WTC11 (cell line): Measurements from ENCODE around the gene PRM3. TPM values are rescaled to one million over a fixed set of nuclear protein-coding genes. Genes with fewer than 3 reads are reported as not detected.

Source experiments
- ATAC-seq: fragments of 200-7000 bp; cut with Tn5 transposase; 2 replicates; pipeline ENCODE4 v1.10.0; 2021; ENCODE audit warnings: mild to moderate bottlenecking, moderate library complexity
- CTCF ChIA-PET: fragments of 300-600 bp; sonication (Branson Sonifier 250); formaldehyde crosslinking; loops from one replicate; lab custom pipeline; 2021; ENCODE audit warnings: antibody characterized with exemption; lab: Charles Lee
- POLR2A ChIA-PET: fragments of 350-600 bp; sonication (Branson Sonifier 250); formaldehyde crosslinking; loops from one replicate; lab custom pipeline; 2021; ENCODE audit warnings: antibody characterized with exemption; lab: Charles Lee
- DNase-seq: peaks from one replicate; pipeline ENCODE4 v3.0.0; 2021; ENCODE audit warnings: low spot score
- H3K27ac Mint-ChIP-seq: 2 replicates; pipeline ENCODE4 v1.8.0; 2021; ENCODE audit warnings: mixed read lengths
- H3K27me3 Mint-ChIP-seq: 2 replicates; pipeline ENCODE4 v1.8.0; 2021; ENCODE audit warnings: low read depth, mild to moderate bottlenecking, moderate library complexity, mixed read lengths
- H3K36me3 Mint-ChIP-seq: 2 replicates; pipeline ENCODE4 v1.8.0; 2021; ENCODE audit warnings: mixed read lengths
- H3K4me1 Mint-ChIP-seq: 2 replicates; pipeline ENCODE4 v1.8.0; 2022; ENCODE audit warnings: mixed read lengths
- H3K4me3 Mint-ChIP-seq: 2 replicates; pipeline ENCODE4 v1.8.0; 2021; ENCODE audit warnings: mild to moderate bottlenecking, moderate library complexity, mixed read lengths
- H3K9me3 Mint-ChIP-seq: 2 replicates; pipeline ENCODE4 v1.8.0; 2021; ENCODE audit warnings: mixed read lengths
- ATF3 ChIP-seq: sonication (generic); formaldehyde crosslinking; conservative IDR thresholded peaks from 2 replicates; pipeline ENCODE4 v1.8.1; 2022; ENCODE audit warnings: mild to moderate bottlenecking, missing genetic modification reagents
- CBFB ChIP-seq: sonication (generic); formaldehyde crosslinking; IDR thresholded peaks from 2 replicates; pipeline ENCODE4 v1.8.1; 2022; ENCODE audit warnings: mild to moderate bottlenecking, low read depth, missing genetic modification reagents
- CREM ChIP-seq: sonication (generic); formaldehyde crosslinking; IDR thresholded peaks from 2 replicates; pipeline ENCODE4 v1.8.1; 2022; ENCODE audit warnings: mild to moderate bottlenecking, missing genetic modification reagents, moderate library complexity
- ELF4 ChIP-seq: sonication (generic); formaldehyde crosslinking; IDR thresholded peaks from 2 replicates; pipeline ENCODE4 v1.8.1; 2022; ENCODE audit warnings: low read depth, mild to moderate bottlenecking, moderate library complexity, missing genetic modification reagents
- ERG ChIP-seq: fragments of 250-450 bp; sonication (Bioruptor Pico); IDR thresholded peaks from 2 replicates; pipeline ENCODE4 v1.8.0; 2021; ENCODE audit warnings: mild to moderate bottlenecking
- FOXP1 ChIP-seq: sonication (generic); formaldehyde crosslinking; IDR thresholded peaks from 2 replicates; pipeline ENCODE4 v1.8.0; 2022; ENCODE audit warnings: missing genetic modification reagents, mild to moderate bottlenecking, moderate library complexity, borderline replicate concordance
- JAZF1 ChIP-seq: fragments of 250-450 bp; sonication (Bioruptor Pico); IDR thresholded peaks from 2 replicates; pipeline ENCODE4 v1.9.0; 2021; ENCODE audit warnings: moderate library complexity, mild to moderate bottlenecking, inconsistent platforms
- MLX ChIP-seq: sonication (generic); formaldehyde crosslinking; IDR thresholded peaks from 2 replicates; pipeline ENCODE4 v1.8.1; 2023; ENCODE audit warnings: mild to moderate bottlenecking, missing genetic modification reagents, moderate library complexity
- MXD4 ChIP-seq: fragments of 250-450 bp; sonication (Bioruptor Pico); IDR thresholded peaks from 2 replicates; pipeline ENCODE4 v1.8.0; 2021; ENCODE audit warnings: mild to moderate bottlenecking, moderate library complexity, borderline replicate concordance
- NFYB ChIP-seq: sonication (generic); formaldehyde crosslinking; conservative IDR thresholded peaks from 2 replicates; pipeline ENCODE4 v1.8.0; 2022; ENCODE audit warnings: low read depth, missing genetic modification reagents
- NR1H2 ChIP-seq: sonication (generic); formaldehyde crosslinking; IDR thresholded peaks from 2 replicates; pipeline ENCODE4 v1.9.0; 2021; ENCODE audit warnings: mild to moderate bottlenecking, moderate library complexity, missing genetic modification reagents
- NR3C1 ChIP-seq: sonication (generic); formaldehyde crosslinking; conservative IDR thresholded peaks from 2 replicates; pipeline ENCODE4 v1.8.1; 2023; ENCODE audit warnings: low read depth, mild to moderate bottlenecking, missing genetic modification reagents
- RELA ChIP-seq: sonication (generic); formaldehyde crosslinking; IDR thresholded peaks from 2 replicates; pipeline ENCODE4 v1.8.1; 2022; ENCODE audit warnings: missing genetic modification reagents, mild to moderate bottlenecking, borderline replicate concordance
- SMAD3 ChIP-seq: sonication (generic); formaldehyde crosslinking; IDR thresholded peaks from 2 replicates; pipeline ENCODE4 v1.8.0; 2022; ENCODE audit warnings: missing genetic modification reagents, mild to moderate bottlenecking, borderline replicate concordance
- TCF7 ChIP-seq: sonication (generic); formaldehyde crosslinking; IDR thresholded peaks from 2 replicates; pipeline ENCODE4 v1.8.0; 2022; ENCODE audit warnings: mild to moderate bottlenecking, low read depth, missing genetic modification reagents, moderate library complexity
- ZNF219 ChIP-seq: sonication (generic); formaldehyde crosslinking; IDR thresholded peaks from 2 replicates; pipeline ENCODE4 v1.8.0; 2023; ENCODE audit warnings: missing genetic modification reagents, mild to moderate bottlenecking, borderline replicate concordance
- ZNF281 ChIP-seq: sonication (generic); formaldehyde crosslinking; IDR thresholded peaks from 2 replicates; pipeline ENCODE4 v1.8.0; 2023; ENCODE audit warnings: mild to moderate bottlenecking, missing genetic modification reagents
- ZNF317 ChIP-seq: sonication (generic); formaldehyde crosslinking; IDR thresholded peaks from 2 replicates; pipeline ENCODE4 v1.8.1; 2023; ENCODE audit warnings: low read depth, mild to moderate bottlenecking, moderate library complexity, missing genetic modification reagents, borderline replicate concordance
- ZNF396 ChIP-seq: fragments of 250-450 bp; sonication (Bioruptor Pico); IDR thresholded peaks from 2 replicates; pipeline ENCODE4 v1.8.0; 2021; ENCODE audit warnings: mild to moderate bottlenecking, moderate library complexity, borderline replicate concordance
- ZNF423 ChIP-seq: fragments of 250-450 bp; sonication (Bioruptor Pico); IDR thresholded peaks from 2 replicates; pipeline ENCODE4 v2.1.2; 2022; ENCODE audit warnings: mild to moderate bottlenecking, moderate library complexity
- total RNA-seq: library from RNA; stranded (reverse); gene quantifications from 3 replicates; pipeline ENCODE4 v1.2.3, GENCODE V29; 2021
- TF ChIP-seq, protein P1 (sequence below): sonication (generic); formaldehyde crosslinking; IDR thresholded peaks from 2 replicates; pipeline ENCODE4 v1.8.0; 2022; ENCODE audit warnings: mild to moderate bottlenecking, missing genetic modification reagents

The PRM3 gene
- total RNA-seq, 1 experiment from 2014 or later: not detected

GRCh38 chr16:11268921-11269375 lies 4.5 kb downstream of the PRM3 start, which contains the start of gene TNP2 (continued):
- no peak for TF ChIP-seq SMAD3 (CRISPR knock-in tag)
- no peak for TF ChIP-seq ATF3 (CRISPR knock-in tag)
- TF ChIP-seq NR3C1 (CRISPR knock-in tag): no peak
- TF ChIP-seq MLX (CRISPR knock-in tag): no peak
- no peak for TF ChIP-seq ZNF423
- no peak for TF ChIP-seq TCF7 (CRISPR knock-in tag)
- no peak for TF ChIP-seq ERG (CRISPR knock-in tag)
- TF ChIP-seq ELF4 (CRISPR knock-in tag): no peak
- no peak for TF ChIP-seq JAZF1 (CRISPR knock-in tag)

DNA sequence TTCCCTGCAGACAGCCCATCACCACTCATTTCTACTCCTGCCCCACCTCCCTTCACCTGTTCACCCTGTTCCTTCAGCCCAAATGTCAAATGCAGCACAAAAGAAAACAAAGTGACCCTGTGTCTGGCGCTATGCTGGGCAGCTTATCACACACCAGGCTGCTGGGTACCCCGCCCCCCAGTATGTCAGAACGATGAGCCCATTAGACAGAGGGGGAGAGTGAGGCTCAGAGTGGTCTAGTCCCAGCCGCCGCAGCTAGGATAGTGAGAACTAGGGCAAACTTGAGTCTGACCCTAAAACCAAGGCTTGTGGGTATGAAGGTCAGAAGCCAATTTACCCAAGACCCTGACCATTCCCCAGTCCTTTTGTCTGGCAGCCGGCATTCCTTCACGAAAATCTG lies 8.3 kb downstream of the PRM3 start:
- no peaks in the 10 kb centered on the region for H3K36me3 Mint-ChIP-seq
- CTCF ChIA-PET: no interaction called here
- H3K27me3 Mint-ChIP-seq: no peaks in the 10 kb centered on the region
- no peaks in the 10 kb centered on the region for H3K9me3 Mint-ChIP-seq
- no peak overlapping the region for H3K27ac Mint-ChIP-seq
- H3K4me1 Mint-ChIP-seq: peaks cover 9% of the 10 kb centered on the region
- H3K4me3 Mint-ChIP-seq: no peak overlapping the region
- TF ChIP-seq FOXP1 (CRISPR knock-in tag) (no peak), NFYB (CRISPR knock-in tag) (no peak), ZNF219 (CRISPR knock-in tag) (no peak), ZNF317 (CRISPR knock-in tag) (no peak), RELA (no peak), NR1H2 (CRISPR knock-in tag) (no peak), ZNF396 (CRISPR knock-in tag) (no peak), CREM (CRISPR knock-in tag) (no peak), TCF7 (CRISPR knock-in tag) (no peak), ZNF281 (CRISPR knock-in tag) (no peak), CBFB (CRISPR knock-in tag) (no peak), MXD4 (no peak)
- TF ChIP-seq, protein P1, sequence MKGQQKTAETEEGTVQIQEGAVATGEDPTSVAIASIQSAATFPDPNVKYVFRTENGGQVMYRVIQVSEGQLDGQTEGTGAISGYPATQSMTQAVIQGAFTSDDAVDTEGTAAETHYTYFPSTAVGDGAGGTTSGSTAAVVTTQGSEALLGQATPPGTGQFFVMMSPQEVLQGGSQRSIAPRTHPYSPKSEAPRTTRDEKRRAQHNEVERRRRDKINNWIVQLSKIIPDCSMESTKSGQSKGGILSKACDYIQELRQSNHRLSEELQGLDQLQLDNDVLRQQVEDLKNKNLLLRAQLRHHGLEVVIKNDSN: no peak
- no peak for ATAC-seq
- POLR2A ChIA-PET: no interaction called here
- no peak for DNase-seq
